SK-N-SH (cell line): ENCODE results near the gene GRIN2A. TPM values are rescaled to one million over a fixed set of nuclear protein-coding genes. Genes with fewer than 3 reads are reported as not detected.

Experiments
- CTCF ChIA-PET: fragments of 300-600, 350-600 bp; formaldehyde crosslinking; extraction: SDS; loops from one replicate; lab custom pipeline; 2021; lab: Yijun Ruan, JAX
- POLR2A ChIA-PET: fragments of 350-600 bp; sonication (Branson Sonifier 250); formaldehyde crosslinking; extraction: SDS; loops from one replicate; lab custom pipeline; 2020; ENCODE audit warnings: antibody characterized with exemption, inconsistent platforms; lab: Yijun Ruan, JAX
- DNase-seq: peaks from one replicate; pipeline ENCODE4 v3.0.0; 2012
- H2AFZ ChIP-seq: fragments of 200-600 bp; sonication (generic); 2 replicates; pipeline ENCODE4 v1.8.1; 2016; ENCODE audit warnings: antibody characterized with exemption, mild to moderate bottlenecking, low read depth
- H3F3A ChIP-seq: fragments of 200-600 bp; sonication (generic); replicated peaks from 2 replicates; pipeline ENCODE3; 2016; ENCODE audit warnings: antibody characterized with exemption, mild to moderate bottlenecking; ENCODE audit not compliant: insufficient read depth
- H3K27ac ChIP-seq, 2 experiments: fragments of 200-500 bp in 1 of 2; fragments of 200-600 bp in 1 of 2; sonication (Bioruptor generic) in 1 of 2; sonication (generic), shearing (Covaris generic) in 1 of 2; 2 replicates each; pipeline versions ENCODE4 v1.5.1 to v1.6.1; 2014 to 2016; ENCODE audit warnings: low read depth in 2 of 2, inconsistent platforms in 1 of 2, low read length in 1 of 2, mild to moderate bottlenecking in 1 of 2, mixed read lengths in 1 of 2
- H3K27me3 ChIP-seq: fragments of 200-600 bp; sonication (generic), shearing (Covaris generic); 2 replicates; pipeline ENCODE4 v1.6.1; 2016; ENCODE audit warnings: mixed run types; ENCODE audit not compliant: insufficient read depth
- H3K36me3 ChIP-seq, 2 experiments: fragments of 200-500 bp in 1 of 2; fragments of 200-600 bp in 1 of 2; sonication (Bioruptor generic) in 1 of 2; sonication (generic) in 1 of 2; replicated peaks in 1 of 2; 2 replicates each; pipeline versions ENCODE3 to v1.5.1; 2014 to 2016; ENCODE audit warnings: low read length in 1 of 2, mild to moderate bottlenecking in 1 of 2; ENCODE audit not compliant: insufficient read depth in 2 of 2, control insufficient read depth in 1 of 2
- H3K4me1 ChIP-seq, 2 experiments: fragments of 200-500 bp in 1 of 2; fragments of 200-600 bp in 1 of 2; sonication (Bioruptor generic) in 1 of 2; sonication (generic), shearing (Covaris generic) in 1 of 2; 2 replicates each; pipeline versions ENCODE4 v1.5.1 to v1.6.1; 2014 to 2016; ENCODE audit warnings: low read depth in 1 of 2, low read length in 1 of 2, mixed run types in 1 of 2; ENCODE audit not compliant: insufficient read depth in 2 of 2, control insufficient read depth in 1 of 2
- H3K4me2 ChIP-seq: fragments of 200-600 bp; sonication (generic), shearing (Covaris generic); 2 replicates; pipeline ENCODE4 v1.6.1; 2017; ENCODE audit warnings: mixed run types
- H3K4me3 ChIP-seq, 2 experiments: fragments of 200-500 bp in 1 of 2; fragments of 200-600 bp in 1 of 2; sonication (Bioruptor generic) in 1 of 2; sonication (generic), shearing (Covaris generic) in 1 of 2; 2 replicates each; pipeline versions ENCODE4 v1.5.1 to v1.8.1; 2014 to 2016; ENCODE audit warnings: low read depth in 2 of 2, inconsistent platforms in 1 of 2, low read length in 1 of 2, mild to moderate bottlenecking in 1 of 2, mixed read lengths in 1 of 2, moderate library complexity in 1 of 2
- H3K79me2 ChIP-seq: fragments of 200-600 bp; sonication (generic); 2 replicates; pipeline ENCODE4 v1.8.1; 2017; ENCODE audit warnings: mild to moderate bottlenecking; ENCODE audit not compliant: insufficient read depth
- H3K9ac ChIP-seq: fragments of 200-600 bp; sonication (generic); 2 replicates; pipeline ENCODE4 v1.6.1; 2017; ENCODE audit warnings: mixed run types
- H3K9me2 ChIP-seq: fragments of 200-600 bp; sonication (generic); 2 replicates; pipeline ENCODE4 v1.6.1; 2017; ENCODE audit warnings: mixed run types
- H3K9me3 ChIP-seq: fragments of 200-600 bp; sonication (generic); 2 replicates; pipeline ENCODE4 v1.6.1; 2017; ENCODE audit warnings: mixed run types, mild to moderate bottlenecking, moderate library complexity
- H4K20me1 ChIP-seq: fragments of 200-600 bp; sonication (generic); 2 replicates; pipeline ENCODE4 v1.6.1; 2017; ENCODE audit warnings: mild to moderate bottlenecking, mixed run types; ENCODE audit not compliant: insufficient read depth
- CTCF ChIP-seq: fragments of 200-600 bp; sonication (generic); IDR thresholded peaks from 2 replicates; pipeline ENCODE4 v1.6.1; 2017; ENCODE audit warnings: antibody characterized with exemption, mild to moderate bottlenecking, moderate library complexity
- ELF1 ChIP-seq: IDR thresholded peaks from 2 replicates; pipeline ENCODE4 v1.4.0; 2012
- FOXJ3 ChIP-seq: sonication (generic); formaldehyde crosslinking; IDR thresholded peaks from 2 replicates; pipeline ENCODE4 v1.5.1; 2020; ENCODE audit warnings: mild to moderate bottlenecking, missing genetic modification reagents
- FOXM1 ChIP-seq: IDR thresholded peaks from 2 replicates; pipeline ENCODE4 v1.4.0; 2012; ENCODE audit warnings: low read depth, mild to moderate bottlenecking
- GABPA ChIP-seq: IDR thresholded peaks from 2 replicates; pipeline ENCODE4 v1.4.0; 2012; ENCODE audit warnings: low read depth, mild to moderate bottlenecking
- MEF2A ChIP-seq: IDR thresholded peaks from 2 replicates; pipeline ENCODE4 v1.4.0; 2012; ENCODE audit warnings: low read depth, borderline replicate concordance
- MXI1 ChIP-seq: IDR thresholded peaks from 2 replicates; pipeline ENCODE4 v1.6.1; 2012; ENCODE audit warnings: mild to moderate bottlenecking, low read depth, low read length, improper control_type of control experiment
- NFIC ChIP-seq: IDR thresholded peaks from 2 replicates; pipeline ENCODE4 v1.4.0; 2012; ENCODE audit warnings: borderline replicate concordance
- NRF1 ChIP-seq: IDR thresholded peaks from 2 replicates; pipeline ENCODE4 v1.6.1; 2012; ENCODE audit warnings: low read depth, mild to moderate bottlenecking, low read length
- POLR2AphosphoS5 ChIP-seq: IDR thresholded peaks from 2 replicates; pipeline ENCODE4 v1.6.1; 2012; ENCODE audit warnings: low read depth, low read length
- RCOR1 ChIP-seq: fragments of 150-350 bp; IDR thresholded peaks from 2 replicates; pipeline ENCODE4 v1.6.1; 2017; ENCODE audit warnings: antibody characterized with exemption, low read length
- RFX5 ChIP-seq: IDR thresholded peaks from 2 replicates; pipeline ENCODE4 v1.6.1; 2012; ENCODE audit warnings: mild to moderate bottlenecking, improper control_type of control experiment, low read length
- SIN3A ChIP-seq: IDR thresholded peaks from 2 replicates; pipeline ENCODE4 v1.6.1; 2012; ENCODE audit warnings: low read depth, mild to moderate bottlenecking, low read length, moderate library complexity, borderline replicate concordance
- SMC3 ChIP-seq: IDR thresholded peaks from 2 replicates; pipeline ENCODE4 v1.6.1; 2012; ENCODE audit warnings: low read depth, low read length, improper control_type of control experiment
- TAF1 ChIP-seq: IDR thresholded peaks from 2 replicates; pipeline ENCODE4 v1.6.1; 2012; ENCODE audit warnings: low read depth, mild to moderate bottlenecking, low read length, moderate library complexity, borderline replicate concordance
- TCF12 ChIP-seq: IDR thresholded peaks from 2 replicates; pipeline ENCODE4 v1.4.0; 2012
- TEAD4 ChIP-seq: IDR thresholded peaks from 2 replicates; pipeline ENCODE4 v1.4.0; 2012; ENCODE audit warnings: mild to moderate bottlenecking, borderline replicate concordance; ENCODE audit not compliant: insufficient read depth
- USF2 ChIP-seq: fragments of 150-350 bp; IDR thresholded peaks from 2 replicates; pipeline ENCODE4 v1.6.1; 2017; ENCODE audit warnings: antibody characterized with exemption, low read length, low read depth, borderline replicate concordance
- YY1 ChIP-seq: IDR thresholded peaks from 2 replicates; pipeline ENCODE4 v1.4.0; 2012; ENCODE audit warnings: low read depth, mild to moderate bottlenecking
- ZBTB33 ChIP-seq: IDR thresholded peaks from 2 replicates; pipeline ENCODE4 v1.4.0; 2012; ENCODE audit warnings: low read depth, borderline replicate concordance
- WGBS: methylation state at CpG from one replicate; pipeline ENCODE4 v1.1.6; 2017; ENCODE audit warnings: low lambda C conversion rate; 5-methylcytosine and 5-hydroxymethylcytosine counted together
- polyA plus RNA-seq, 3 experiments: library from polyadenylated mRNA; depleted of rRNA; stranded (reverse); fragments of >200 nt; gene quantifications; 2 replicates each; pipeline ENCODE4 v1.2.3, GENCODE V29; 2012

Gene GRIN2A
- polyA plus RNA-seq, 1 of the 3 experiments (the other 2 are of a cell fraction) = not detected

- no peak for TF ChIP-seq TAF1
- TF ChIP-seq POLR2AphosphoS5 = no peak
Observed at GRCh38 chr16:10121897-10122425, 60.3 kb downstream of the GRIN2A start (continued).

GRCh38 chr16:10121491-10121890 lies 60.7 kb downstream of the GRIN2A start:
- DNase-seq = no peak
- no peak overlapping the region for H3K4me3 ChIP-seq
- 12% methylated on average over 2 of the region's 2 CpGs for WGBS
- no peaks in the 10 kb centered on the region for H3K9me2 ChIP-seq
- ChIA-PET CTCF (interaction anchor here (1.0 to 2.9 kb wide), 5 partner anchors 8 to 473 kb away, joined by 3 to 8 read pairs (median 3); partner anchors contain the start of gene GRIN2A), POLR2A (no interaction called here)
- H3K36me3 ChIP-seq = no peaks in the 10 kb centered on the region
- no peaks in the 10 kb centered on the region; a peak in 1 of 4 replicates for H3K4me1 ChIP-seq
- no peak overlapping the region for H3K9ac ChIP-seq
- H4K20me1 ChIP-seq = no peaks in the 10 kb centered on the region
- no peaks in the 10 kb centered on the region for H3K9me3 ChIP-seq
- no peaks in the 10 kb centered on the region for H3K79me2 ChIP-seq
- TF ChIP-seq FOXJ3 (CRISPR knock-in tag) = no peak
- TF ChIP-seq MXI1 = no peak
- no peak for TF ChIP-seq ZBTB33
- no peak for TF ChIP-seq SIN3A
- no peak for TF ChIP-seq FOXM1
- TF ChIP-seq TCF12 = no peak
- no peak for TF ChIP-seq MEF2A
- TF ChIP-seq CTCF = no peak
- TF ChIP-seq RFX5 = no peak
- H2AFZ ChIP-seq = no peak overlapping the region
- H3F3A ChIP-seq = no peaks in the 10 kb centered on the region
- no peak overlapping the region for H3K4me2 ChIP-seq
- H3K27me3 ChIP-seq = no peaks in the 10 kb centered on the region
- no peak overlapping the region for H3K27ac ChIP-seq

- Histone ChIP-seq H3K27ac (no peak overlapping the region), H3K4me1 (no peaks in the 10 kb centered on the region; a peak in 1 of 4 replicates), H3K79me2 (no peaks in the 10 kb centered on the region), H3K9me3 (no peaks in the 10 kb centered on the region), H2AFZ (no peak overlapping the region), H3F3A (no peaks in the 10 kb centered on the region), H3K27me3 (no peaks in the 10 kb centered on the region), H3K9me2 (no peaks in the 10 kb centered on the region), H3K4me3 (no peak overlapping the region), H3K9ac (no peak overlapping the region), H3K4me2 (no peak overlapping the region), H3K36me3 (no peaks in the 10 kb centered on the region), H4K20me1 (no peaks in the 10 kb centered on the region)
- DNase-seq = no peak
- WGBS = 21% methylated on average over 4 of the region's 4 CpGs
- CTCF ChIA-PET = interaction anchor here (0.7 to 2.9 kb wide), 5 partner anchors 9 to 862 kb away, joined by 3 to 8 read pairs (median 3); partner anchors contain the start of gene GRIN2A
- POLR2A ChIA-PET = no interaction called here
- TF ChIP-seq USF2 (no peak), NRF1 (no peak), GABPA (no peak), TCF12 (no peak), NFIC (no peak), ELF1 (no peak), TEAD4 (no peak), MEF2A (no peak), YY1 (no peak), RCOR1 (no peak), ZBTB33 (no peak), SMC3 (no peak)
Observed at GRCh38 chr16:10120953-10121352, 61.3 kb downstream of the GRIN2A start.
